Duodenal mucosa (tissue), 2 donors: ENCODE results near the gene CMIP.
"Not testable (repeated sequence)": the region's sequence is repeated elsewhere in the genome, so short reads cannot be mapped to it uniquely, and the experiment has no call there.

Source experiments
- H3K27ac ChIP-seq: one replicate; pipeline ENCODE4 v1.7.0; 2013; ENCODE audit warnings: low read depth, low read length
- H3K27me3 ChIP-seq, 2 donors: one replicate each; pipeline ENCODE4 v1.7.0; 2013; ENCODE audit warnings: low read length in 2 of 2, control low read depth in 1 of 2; ENCODE audit not compliant: insufficient read depth in 2 of 2, control insufficient read depth in 1 of 2
- H3K36me3 ChIP-seq, 2 donors: one replicate each; pipeline ENCODE4 v1.7.0; 2013; ENCODE audit warnings: low read length in 2 of 2, control low read depth in 1 of 2; ENCODE audit not compliant: insufficient read depth in 2 of 2, control insufficient read depth in 1 of 2
- H3K4me1 ChIP-seq, 2 donors: one replicate each; pipeline ENCODE4 v1.7.0; 2013; ENCODE audit warnings: low read length in 2 of 2, control low read depth in 1 of 2; ENCODE audit not compliant: insufficient read depth in 2 of 2, control insufficient read depth in 1 of 2
- H3K4me3 ChIP-seq, 2 donors: one replicate each; pipeline ENCODE4 v1.7.0; 2013; ENCODE audit warnings: low read length in 2 of 2, low read depth in 1 of 2
- H3K9ac ChIP-seq, 2 donors: one replicate each; pipeline ENCODE4 v1.7.0; 2013; ENCODE audit warnings: low read length in 2 of 2, low read depth in 1 of 2
- H3K9me3 ChIP-seq, 2 donors: one replicate each; pipeline ENCODE4 v1.7.0; 2013; ENCODE audit warnings: low read length in 2 of 2, control low read depth in 1 of 2; ENCODE audit not compliant: control insufficient read depth in 1 of 2

The CMIP gene

GRCh38 chr16:81421536-81421935, 23.1 kb upstream of the CMIP start:
- H3K27me3 ChIP-seq: no peaks in the 10 kb centered on the region
- no peaks in the 10 kb centered on the region for H3K36me3 ChIP-seq
- H3K27ac ChIP-seq: no peak overlapping the region
- H3K4me1 ChIP-seq: no peaks in the 10 kb centered on the region
- no peak overlapping the region for H3K9ac ChIP-seq
- no peak overlapping the region for H3K4me3 ChIP-seq
- no peaks in the 10 kb centered on the region for H3K9me3 ChIP-seq

GRCh38 chr16:81422153-81422552, 22.5 kb upstream of the CMIP start:
- H3K9ac ChIP-seq, H3K36me3 ChIP-seq, H3K9me3 ChIP-seq, H3K27ac ChIP-seq, H3K4me3 ChIP-seq, H3K27me3 ChIP-seq, H3K4me1 ChIP-seq: not testable (repeated sequence)

- H3K9ac ChIP-seq: no peak overlapping the region
Observed at GRCh38 chr16:81424771-81425170, 19.8 kb upstream of the CMIP start.

GRCh38 chr16:81427219-81427618, 17.4 kb upstream of the CMIP start:
- Histone ChIP-seq H3K4me1 (no peaks in the 10 kb centered on the region), H3K27me3 (no peaks in the 10 kb centered on the region), H3K4me3 (no peak overlapping the region), H3K36me3 (no peaks in the 10 kb centered on the region), H3K9ac (no peak overlapping the region), H3K27ac (no peak overlapping the region), H3K9me3 (no peaks in the 10 kb centered on the region)

More at GRCh38 chr16:81424771-81425170, 19.8 kb upstream of the CMIP start:
- Histone ChIP-seq H3K9me3 (no peaks in the 10 kb centered on the region), H3K27ac (no peak overlapping the region), H3K36me3 (no peaks in the 10 kb centered on the region), H3K4me3 (no peak overlapping the region), H3K4me1 (no peaks in the 10 kb centered on the region), H3K27me3 (no peaks in the 10 kb centered on the region)

- no peaks in the 10 kb centered on the region for H3K9me3 ChIP-seq
- no peaks in the 10 kb centered on the region for H3K4me1 ChIP-seq
- no peaks in the 10 kb centered on the region for H3K27me3 ChIP-seq
- H3K36me3 ChIP-seq: no peaks in the 10 kb centered on the region
- no peak overlapping the region for H3K9ac ChIP-seq
- H3K27ac ChIP-seq: no peak overlapping the region
- H3K4me3 ChIP-seq: no peak overlapping the region
Observed at GRCh38 chr16:81429045-81429521, 15.5 kb upstream of the CMIP start.

GRCh38 chr16:81431554-81432353, 12.9 kb upstream of the CMIP start:
- Histone ChIP-seq H3K4me3 (no peak overlapping the region), H3K9me3 (no peaks in the 10 kb centered on the region), H3K27ac (no peak overlapping the region), H3K4me1 (no peaks in the 10 kb centered on the region), H3K36me3 (no peaks in the 10 kb centered on the region), H3K9ac (no peak overlapping the region), H3K27me3 (no peaks in the 10 kb centered on the region)

GRCh38 chr16:81432937-81433557, 11.6 kb upstream of the CMIP start:
- no peaks in the 10 kb centered on the region for H3K9me3 ChIP-seq
- no peaks in the 10 kb centered on the region for H3K4me1 ChIP-seq
- no peak overlapping the region for H3K27ac ChIP-seq
- H3K9ac ChIP-seq: no peak overlapping the region
- no peaks in the 10 kb centered on the region for H3K36me3 ChIP-seq
- no peak overlapping the region for H3K4me3 ChIP-seq
- peaks cover 0 to 5% of the 10 kb centered on the region in 2 donors for H3K27me3 ChIP-seq

GRCh38 chr16:81435103-81435502, 9.5 kb upstream of the CMIP start:
- Histone ChIP-seq H3K36me3 (no peaks in the 10 kb centered on the region), H3K27ac (no peak overlapping the region), H3K4me3 (no peak overlapping the region), H3K9ac (no peak overlapping the region), H3K27me3 (peaks cover 0 to 12% of the 10 kb centered on the region in 2 donors), H3K4me1 (no peaks in the 10 kb centered on the region), H3K9me3 (no peaks in the 10 kb centered on the region)

GRCh38 chr16:81435567-81435966, 9.0 kb upstream of the CMIP start:
- Histone ChIP-seq H3K27ac (no peak overlapping the region), H3K27me3 (peaks cover 0 to 12% of the 10 kb centered on the region in 2 donors), H3K9ac (no peak overlapping the region)

GRCh38 chr16:81436386-81436785, 8.2 kb upstream of the CMIP start:
- H3K36me3 ChIP-seq: no peaks in the 10 kb centered on the region
- no peak overlapping the region for H3K4me3 ChIP-seq
- H3K27ac ChIP-seq: no peak overlapping the region
- H3K9ac ChIP-seq: no peak overlapping the region
- no peaks in the 10 kb centered on the region for H3K4me1 ChIP-seq
- H3K27me3 ChIP-seq: peaks cover 0 to 12% of the 10 kb centered on the region in 2 donors
- no peaks in the 10 kb centered on the region for H3K9me3 ChIP-seq

More at GRCh38 chr16:81435567-81435966, 9.0 kb upstream of the CMIP start:
- Histone ChIP-seq H3K36me3 (no peaks in the 10 kb centered on the region), H3K9me3 (no peaks in the 10 kb centered on the region), H3K4me3 (no peak overlapping the region), H3K4me1 (no peaks in the 10 kb centered on the region)
